Hindlimb muscle (tissue), 1 donor: ENCODE measurements around the gene KCNJ8. TPM values are rescaled to one million over a fixed set of nuclear protein-coding genes. Genes with fewer than 3 reads are reported as not detected.
"Not testable (repeated sequence)": the region's sequence is repeated elsewhere in the genome, so short reads cannot be mapped to it uniquely, and the experiment has no call there.

Source experiments
- DNase-seq: peaks from one replicate; pipeline ENCODE4 v3.0.0-alpha.2; 2013
- polyA plus RNA-seq: library from polyadenylated mRNA; unstranded; fragments of 120-200 nt; gene quantifications from one replicate; pipeline ENCODE4 v1.2.1, GENCODE V29; 2013; ENCODE audit not compliant: insufficient read length

KCNJ8 gene
- polyA plus RNA-seq, 1 donor: 33.8 TPM

GRCh38 chr12:21786041-21786531 is 11.6 kb upstream of the KCNJ8 start:
- peak; percentile 52 for DNase-seq

GRCh38 chr12:21782723-21783122 is 8.2 kb upstream of the KCNJ8 start:
- not testable (repeated sequence) for DNase-seq

GRCh38 chr12:21780786-21781185 is 6.3 kb upstream of the KCNJ8 start:
- no peak for DNase-seq

GRCh38 chr12:21776175-21776574 is 1.7 kb upstream of the KCNJ8 start:
- peak; percentile 22 for DNase-seq

GRCh38 chr12:21775133-21775820 is 771 bp upstream of the KCNJ8 start:
- peak; percentile 73 for DNase-seq

- DNase-seq: no peak
Measured at GRCh38 chr12:21773806-21774205, 700 bp downstream of the KCNJ8 start.

GRCh38 chr12:21773263-21773741 is 1.2 kb downstream of the KCNJ8 start:
- peak; percentile 54 for DNase-seq

- no peak for DNase-seq
Measured at GRCh38 chr12:21771311-21771710, 3.2 kb downstream of the KCNJ8 start.

GRCh38 chr12:21769307-21769706 is 5.2 kb downstream of the KCNJ8 start:
- DNase-seq: no peak

GRCh38 chr12:21766403-21766802 is 8.1 kb downstream of the KCNJ8 start:
- no peak for DNase-seq

- DNase-seq: no peak
Measured at GRCh38 chr12:21764950-21765349, 9.6 kb downstream of the KCNJ8 start.

GRCh38 chr12:21764065-21764464 is 10.4 kb downstream of the KCNJ8 start:
- DNase-seq: no peak

GRCh38 chr12:21763531-21763930 is 11.0 kb downstream of the KCNJ8 start:
- DNase-seq: no peak

- no peak for DNase-seq
Measured at GRCh38 chr12:21759737-21760136, 14.8 kb downstream of the KCNJ8 start.

- DNase-seq: no peak
Measured at GRCh38 chr12:21757735-21758134, 16.8 kb downstream of the KCNJ8 start.

GRCh38 chr12:21756699-21757098 is 17.8 kb downstream of the KCNJ8 start:
- DNase-seq: no peak

- peak; percentile 12 for DNase-seq
Measured at GRCh38 chr12:21751517-21751916, 23.0 kb downstream of the KCNJ8 start.

- DNase-seq: no peak
Measured at GRCh38 chr12:21745258-21745657, 29.2 kb downstream of the KCNJ8 start.

- DNase-seq: no peak
Measured at GRCh38 chr12:21731144-21731543, 43.4 kb downstream of the KCNJ8 start.

- no peak for DNase-seq
Measured at GRCh38 chr12:21725731-21726130, 48.8 kb downstream of the KCNJ8 start.

- no peak for DNase-seq
Measured at GRCh38 chr12:21718944-21719650, 55.4 kb downstream of the KCNJ8 start.

GRCh38 chr12:21718403-21718802 is 56.1 kb downstream of the KCNJ8 start:
- no peak for DNase-seq

GRCh38 chr12:21717767-21718166 is 56.7 kb downstream of the KCNJ8 start:
- no peak for DNase-seq

GRCh38 chr12:21715386-21715785 is 59.1 kb downstream of the KCNJ8 start:
- DNase-seq: no peak
